Mucosa of stomach (tissue), 1 donor: Measurements from ENCODE around the gene TMEFF1.

Experiments
- H3K27me3 ChIP-seq: one replicate; pipeline ENCODE4 v1.7.0; 2013; ENCODE audit warnings: mild to moderate bottlenecking, low read length; ENCODE audit not compliant: control insufficient read depth, insufficient read depth
- H3K36me3 ChIP-seq: one replicate; pipeline ENCODE4 v1.7.0; 2013; ENCODE audit warnings: low read length; ENCODE audit not compliant: control insufficient read depth, insufficient read depth
- H3K4me1 ChIP-seq: one replicate; pipeline ENCODE4 v1.7.0; 2013; ENCODE audit warnings: mild to moderate bottlenecking, low read length; ENCODE audit not compliant: control insufficient read depth, insufficient read depth
- H3K4me3 ChIP-seq: one replicate; pipeline ENCODE4 v1.7.0; 2013; ENCODE audit warnings: low read length
- H3K9ac ChIP-seq: one replicate; pipeline ENCODE4 v1.7.0; 2013; ENCODE audit warnings: mild to moderate bottlenecking, low read length, moderate library complexity
- H3K9me3 ChIP-seq: one replicate; pipeline ENCODE4 v1.7.0; 2013; ENCODE audit warnings: mild to moderate bottlenecking, low read length, moderate library complexity; ENCODE audit not compliant: control insufficient read depth
- donor health status: Pancreatic carcinoma.

Gene TMEFF1, protein sequence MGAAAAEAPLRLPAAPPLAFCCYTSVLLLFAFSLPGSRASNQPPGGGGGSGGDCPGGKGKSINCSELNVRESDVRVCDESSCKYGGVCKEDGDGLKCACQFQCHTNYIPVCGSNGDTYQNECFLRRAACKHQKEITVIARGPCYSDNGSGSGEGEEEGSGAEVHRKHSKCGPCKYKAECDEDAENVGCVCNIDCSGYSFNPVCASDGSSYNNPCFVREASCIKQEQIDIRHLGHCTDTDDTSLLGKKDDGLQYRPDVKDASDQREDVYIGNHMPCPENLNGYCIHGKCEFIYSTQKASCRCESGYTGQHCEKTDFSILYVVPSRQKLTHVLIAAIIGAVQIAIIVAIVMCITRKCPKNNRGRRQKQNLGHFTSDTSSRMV

DNA sequence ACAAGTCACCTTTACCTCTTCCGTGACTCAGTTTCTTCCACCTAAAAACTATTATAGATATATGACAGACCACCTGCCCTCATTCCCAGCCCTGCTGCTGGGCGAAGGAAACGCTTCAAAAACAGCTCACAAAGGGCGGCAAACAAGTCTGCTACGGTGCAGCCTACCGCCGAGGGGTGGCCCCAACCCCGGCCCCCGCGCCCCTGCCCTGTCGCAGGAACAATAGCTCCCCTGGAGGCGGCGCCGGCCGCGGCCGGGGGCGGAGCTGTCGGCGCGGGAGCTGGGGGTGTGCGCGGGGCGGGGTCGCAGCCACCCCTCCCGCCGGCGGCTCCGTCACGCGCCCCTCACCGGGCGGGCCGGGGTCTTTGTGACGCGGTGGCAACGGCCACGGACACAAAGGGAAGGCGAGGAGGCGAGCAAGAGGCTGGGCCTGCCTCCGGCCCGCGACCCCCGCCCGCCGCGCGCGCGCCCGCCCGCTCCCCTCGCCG is at the start of gene TMEFF1:
TSS of gene TMEFF1 (plus strand) at position 362 of the 488 bp plus-strand sequence. CDS start 396 bp downstream, outside the sequence.
- no peaks in the 10 kb centered on the region for H3K36me3 ChIP-seq
- H3K9ac ChIP-seq, result no peak within 1 kb of the TSS
- no peaks in the 10 kb centered on the region for H3K9me3 ChIP-seq
- H3K4me1 ChIP-seq, result no peaks in the 10 kb centered on the region
- no peak within 1 kb of the TSS for H3K4me3 ChIP-seq
- peaks cover 20% of the 10 kb centered on the region for H3K27me3 ChIP-seq

DNA sequence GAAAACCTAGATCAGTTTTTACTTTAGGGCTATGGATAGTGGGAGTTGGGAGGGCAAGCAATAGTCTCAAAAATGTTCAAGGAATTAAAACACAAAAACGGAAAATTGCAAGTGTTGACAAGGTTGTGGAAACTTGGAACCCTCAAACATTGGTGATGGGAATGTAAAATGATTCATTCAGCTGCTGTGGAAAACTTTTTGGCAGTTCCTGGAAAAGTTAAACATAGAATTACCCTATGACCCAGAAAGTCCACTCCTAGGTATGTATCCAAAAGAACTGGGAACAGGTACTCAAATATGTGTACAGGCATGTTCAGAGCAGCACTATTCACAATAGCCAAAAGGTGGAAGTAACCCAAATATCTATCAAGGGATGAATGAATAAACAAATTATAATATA is 47.2 kb upstream of the TMEFF1 start:
- Histone ChIP-seq H3K9me3 (no peaks in the 10 kb centered on the region), H3K9ac (no peak overlapping the region), H3K36me3 (no peaks in the 10 kb centered on the region), H3K4me3 (no peak overlapping the region), H3K4me1 (peaks cover 20% of the 10 kb centered on the region), H3K27me3 (no peaks in the 10 kb centered on the region)

DNA sequence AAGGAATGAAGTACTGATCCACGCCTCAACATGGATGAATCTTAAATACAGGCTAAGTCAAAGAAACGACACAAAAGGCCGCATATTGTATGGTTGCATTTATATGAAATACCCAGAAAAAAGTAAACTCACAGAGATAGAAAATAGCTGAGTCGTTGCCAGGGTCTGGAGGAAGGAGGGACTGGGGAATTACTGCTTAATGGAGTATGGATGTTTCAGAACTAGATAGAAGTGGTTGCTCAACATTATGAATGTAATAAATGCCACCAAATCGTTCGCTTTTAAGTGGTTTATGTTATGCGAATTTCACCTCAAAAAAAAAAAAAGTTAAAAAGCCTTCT is 46.8 kb upstream of the TMEFF1 start:
- peak overlapping the region; percentile 84 for H3K9ac ChIP-seq
- H3K4me3 ChIP-seq, result no peak overlapping the region
- H3K36me3 ChIP-seq, result no peaks in the 10 kb centered on the region
- H3K27me3 ChIP-seq, result no peaks in the 10 kb centered on the region
- H3K9me3 ChIP-seq, result no peaks in the 10 kb centered on the region
- H3K4me1 ChIP-seq, result peaks cover 20% of the 10 kb centered on the region

DNA sequence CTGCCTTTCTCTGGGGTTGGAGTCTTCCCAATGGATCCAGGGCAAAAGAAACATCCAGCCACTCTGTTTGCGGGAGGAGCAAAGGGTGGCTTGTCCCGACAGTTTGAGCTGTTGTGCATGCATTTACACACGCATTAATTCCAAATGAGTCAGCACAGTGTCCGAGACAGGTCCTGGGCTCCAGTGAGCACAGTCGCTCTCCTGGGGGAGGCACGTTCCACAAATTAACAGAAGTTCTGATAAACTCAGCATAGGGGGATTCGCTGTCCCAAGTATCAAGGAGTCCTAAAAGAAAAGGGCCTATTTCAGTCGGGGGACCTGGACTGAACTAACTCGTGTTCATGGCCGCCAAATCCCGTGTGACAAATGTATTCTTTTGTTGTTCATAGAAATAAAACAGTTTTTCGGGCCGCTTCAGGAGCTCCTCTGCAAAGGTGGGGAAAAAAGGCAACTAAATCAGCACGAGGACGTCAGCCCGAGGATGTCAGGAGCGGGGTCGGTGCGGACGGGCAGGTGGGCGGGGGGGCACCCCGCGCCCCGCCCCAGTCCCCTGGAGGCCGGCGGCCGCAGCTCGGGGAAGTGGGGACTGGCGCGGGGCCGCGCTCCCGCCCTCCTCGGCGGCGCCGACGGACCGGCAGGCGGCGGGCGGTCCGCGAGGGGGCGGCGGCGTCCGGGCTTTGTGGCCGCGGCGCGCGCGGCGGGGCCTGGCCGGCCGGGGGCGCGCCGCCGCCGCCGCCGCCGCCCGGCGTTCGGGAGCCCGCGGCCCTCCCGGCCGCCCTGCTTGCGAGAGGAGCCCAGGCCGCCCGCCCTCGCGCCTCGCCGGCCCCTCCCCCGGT is 46.2 kb upstream of the TMEFF1 start, which contains the start of gene MSANTD3:
TSS of gene MSANTD3 (plus strand) at position 614 of the 836 bp plus-strand sequence. CDS start 14,796 bp downstream, outside the sequence.
- Histone ChIP-seq H3K9me3 (no peaks in the 10 kb centered on the region), H3K27me3 (no peaks in the 10 kb centered on the region), H3K9ac (peak within 1 kb of the TSS; percentile 84), H3K4me3 (peak within 1 kb of the TSS; percentile 84), H3K4me1 (peaks cover 20% of the 10 kb centered on the region), H3K36me3 (no peaks in the 10 kb centered on the region)

DNA sequence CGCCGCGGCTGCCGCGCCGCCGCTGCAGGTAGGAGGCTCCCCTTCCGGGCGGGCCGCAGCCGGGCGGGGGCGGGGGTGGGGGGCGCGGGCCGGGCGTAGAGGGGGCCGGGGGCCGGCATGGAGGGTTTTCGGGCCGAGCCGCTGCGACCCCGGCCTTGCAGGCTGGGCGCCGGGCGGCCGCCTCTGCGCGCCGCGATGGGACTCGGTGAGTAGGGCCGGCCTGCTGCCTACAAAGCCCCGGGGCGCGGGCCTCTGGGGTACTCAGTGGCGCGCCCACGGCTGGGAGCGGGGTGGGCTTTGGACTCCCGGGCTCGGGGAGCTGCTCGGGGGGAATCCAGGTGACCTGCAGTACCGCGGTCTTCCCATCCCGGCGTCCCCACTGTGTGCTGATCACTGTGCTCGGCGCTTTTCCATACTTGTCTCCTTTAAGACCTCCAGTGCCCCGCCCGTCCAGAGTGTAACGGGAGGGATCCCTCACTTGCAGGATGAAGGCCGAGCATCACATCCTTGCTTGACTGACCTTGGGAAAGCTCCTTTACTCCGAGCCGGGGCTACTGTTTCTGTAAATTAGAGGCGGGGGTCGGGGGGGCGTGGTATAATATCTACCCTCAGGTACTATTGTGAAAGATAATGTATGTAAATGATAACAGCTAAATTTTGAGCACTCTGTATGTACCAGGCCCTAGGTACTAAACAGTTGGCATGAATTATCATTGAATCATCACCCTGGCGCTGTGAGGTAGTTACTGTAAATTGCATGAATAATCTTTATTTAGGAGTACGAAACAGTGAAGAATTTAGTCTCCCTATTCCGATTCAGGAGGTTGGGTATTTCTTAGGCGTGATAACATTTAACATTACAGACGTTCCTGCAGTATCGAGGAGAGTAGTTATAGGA is 45.3 kb upstream of the TMEFF1 start:
- no peaks in the 10 kb centered on the region for H3K36me3 ChIP-seq
- H3K9ac ChIP-seq, result peak overlapping the region; percentile 78

DNA sequence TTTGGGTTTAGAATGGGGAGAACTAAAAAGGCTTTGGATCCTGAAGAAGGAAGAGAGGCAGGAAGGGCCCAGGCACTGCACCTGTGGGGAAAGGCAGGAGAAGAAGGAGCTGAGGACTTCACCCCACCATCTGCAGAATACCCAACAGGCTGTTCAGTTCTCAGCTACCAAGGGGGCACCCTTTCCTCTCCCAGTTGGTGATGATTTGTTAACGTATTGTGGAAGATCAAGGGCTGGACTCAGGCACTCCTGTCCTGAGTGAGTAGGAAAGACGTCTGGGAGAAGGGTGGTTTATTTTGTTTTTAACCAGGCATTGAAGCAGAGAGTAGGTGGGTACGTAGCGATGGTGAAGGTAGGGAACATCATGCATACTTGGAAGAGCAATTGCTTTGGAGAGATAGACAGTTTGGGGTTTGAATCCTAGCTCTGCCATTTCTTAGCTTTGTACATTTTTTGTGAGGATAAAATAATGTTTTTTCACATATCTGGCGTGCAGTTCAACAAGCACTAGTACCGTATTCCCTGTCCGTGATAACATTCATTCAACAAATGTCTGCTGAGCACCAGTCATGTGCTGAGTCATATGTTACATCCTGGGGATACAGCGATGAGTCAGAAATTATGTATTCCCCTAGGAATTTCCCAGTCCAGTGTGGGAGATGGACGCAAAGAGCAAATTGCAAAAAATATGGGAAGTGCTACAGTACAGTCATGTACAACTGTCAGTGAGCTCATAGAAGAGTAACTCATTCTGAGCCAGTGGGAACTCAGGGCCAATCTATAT is 43.9 kb upstream of the TMEFF1 start:
- no peaks in the 10 kb centered on the region for H3K36me3 ChIP-seq
- no peaks in the 10 kb centered on the region for H3K27me3 ChIP-seq
- H3K4me1 ChIP-seq, result peaks cover 20% of the 10 kb centered on the region
- no peaks in the 10 kb centered on the region for H3K9me3 ChIP-seq
- H3K4me3 ChIP-seq, result no peak overlapping the region
- no peak overlapping the region for H3K9ac ChIP-seq

More for the DNA sequence above, 45.3 kb upstream of the TMEFF1 start:
- H3K4me1 ChIP-seq, result peaks cover 20% of the 10 kb centered on the region
- H3K4me3 ChIP-seq, result peak overlapping the region; percentile 51
- no peaks in the 10 kb centered on the region for H3K9me3 ChIP-seq
- no peaks in the 10 kb centered on the region for H3K27me3 ChIP-seq

DNA sequence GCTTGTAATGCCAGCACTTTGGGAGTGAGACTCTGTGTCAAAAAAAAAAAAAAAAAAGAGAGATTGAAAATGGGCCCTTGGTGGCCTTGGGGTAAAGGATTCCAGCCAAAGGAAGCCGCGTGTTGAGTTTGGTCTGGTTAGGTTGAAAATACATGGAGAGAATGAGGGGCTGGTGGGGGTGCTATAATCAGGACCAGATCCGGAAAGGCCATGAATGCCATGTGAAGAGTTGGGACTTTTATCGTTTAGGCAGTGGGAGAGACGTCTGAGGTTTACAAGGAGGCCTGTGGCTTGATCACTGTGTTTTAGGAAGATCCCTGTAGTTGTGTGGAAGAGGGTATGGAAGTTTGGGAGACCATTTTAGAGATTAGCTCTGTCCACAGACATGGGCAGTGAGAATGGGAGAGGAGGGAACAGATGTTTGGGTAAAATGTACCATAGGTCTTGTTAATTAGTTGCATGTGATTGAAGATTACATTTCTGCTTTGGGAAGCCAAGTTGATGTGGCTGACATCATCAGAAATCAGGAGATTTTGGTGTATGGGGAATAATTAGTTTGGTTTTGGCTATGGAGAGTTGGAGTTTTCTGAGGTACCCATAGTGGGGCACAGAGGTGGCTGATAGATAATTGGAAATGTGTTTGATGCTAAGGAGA is 42.5 kb upstream of the TMEFF1 start:
- H3K4me1 ChIP-seq, result peaks cover 20% of the 10 kb centered on the region
- H3K4me3 ChIP-seq, result no peak overlapping the region
- H3K27me3 ChIP-seq, result no peaks in the 10 kb centered on the region
- H3K36me3 ChIP-seq, result no peaks in the 10 kb centered on the region
- H3K9ac ChIP-seq, result no peak overlapping the region
- no peaks in the 10 kb centered on the region for H3K9me3 ChIP-seq

DNA sequence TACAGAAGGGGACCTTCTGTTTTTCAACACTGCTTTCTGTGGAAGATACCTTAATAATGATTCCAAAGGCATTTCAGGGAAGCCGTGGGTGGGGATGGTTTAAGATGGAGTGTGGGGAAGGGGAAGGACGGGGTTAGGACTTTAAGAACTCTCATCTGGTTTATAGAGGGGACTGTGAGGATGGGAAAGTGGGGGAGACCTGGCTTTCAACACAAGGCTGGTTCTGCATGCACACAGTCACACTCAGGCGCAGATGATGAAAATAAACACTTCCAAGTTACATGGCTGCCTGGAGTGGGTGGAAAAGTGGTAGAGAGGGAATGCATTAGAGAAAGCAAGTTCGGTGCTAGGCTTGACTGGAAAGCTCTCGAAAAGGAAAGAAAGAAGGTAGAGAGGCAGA is 41.1 kb upstream of the TMEFF1 start:
- Histone ChIP-seq H3K27me3 (no peaks in the 10 kb centered on the region), H3K36me3 (no peaks in the 10 kb centered on the region), H3K9ac (no peak overlapping the region), H3K4me3 (no peak overlapping the region), H3K4me1 (peaks cover 13% of the 10 kb centered on the region), H3K9me3 (no peaks in the 10 kb centered on the region)

DNA sequence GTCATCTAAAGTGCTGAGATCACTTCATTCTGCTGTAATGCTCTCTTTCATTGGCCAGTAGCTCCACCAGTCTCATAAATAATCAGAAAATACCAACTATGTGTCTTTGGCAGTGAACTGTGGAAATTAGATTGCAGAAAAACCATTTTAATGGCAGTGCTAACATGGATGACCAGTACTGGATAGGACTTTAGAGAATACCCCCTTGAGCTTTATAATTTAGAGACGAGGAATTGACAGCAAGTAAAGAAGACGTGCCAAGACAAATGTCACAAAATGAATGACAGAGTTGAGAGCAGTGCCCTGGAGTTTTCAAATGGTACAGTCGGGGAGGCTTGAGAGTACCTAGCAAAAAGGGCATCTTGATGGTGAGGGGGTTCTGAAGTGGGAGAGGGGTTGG is 40.2 kb upstream of the TMEFF1 start:
- H3K4me3 ChIP-seq, result no peak overlapping the region
- peaks cover 13% of the 10 kb centered on the region for H3K4me1 ChIP-seq
- no peaks in the 10 kb centered on the region for H3K36me3 ChIP-seq
- H3K9ac ChIP-seq, result no peak overlapping the region
- H3K9me3 ChIP-seq, result no peaks in the 10 kb centered on the region
- H3K27me3 ChIP-seq, result no peaks in the 10 kb centered on the region

DNA sequence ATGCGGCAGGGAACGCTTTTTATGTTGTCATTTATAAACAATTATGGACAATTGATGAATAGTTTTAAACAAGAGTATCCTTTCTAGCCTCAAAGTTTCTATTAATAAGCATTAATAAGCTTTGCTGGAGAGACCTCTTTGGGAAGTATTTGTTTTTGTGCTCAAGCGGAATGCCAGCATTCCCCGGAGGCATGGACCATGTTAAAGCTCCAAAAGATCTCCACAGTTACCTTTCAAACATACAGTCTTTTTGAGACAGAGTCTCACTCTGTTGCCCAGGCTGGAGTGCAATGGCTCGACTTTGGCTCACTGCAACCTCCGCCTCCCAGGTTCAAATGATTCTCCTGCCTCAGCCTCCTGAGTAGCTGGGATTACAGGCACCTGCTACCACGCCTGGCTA is 36.4 kb upstream of the TMEFF1 start:
- no peaks in the 10 kb centered on the region for H3K36me3 ChIP-seq
- H3K9me3 ChIP-seq, result no peaks in the 10 kb centered on the region
- no peaks in the 10 kb centered on the region for H3K4me1 ChIP-seq
- no peaks in the 10 kb centered on the region for H3K27me3 ChIP-seq
- H3K4me3 ChIP-seq, result no peak overlapping the region
- H3K9ac ChIP-seq, result no peak overlapping the region
